HUDEP-2 (cell line): ENCODE data around the gene FGGY.
"Not testable (repeated sequence)": the region's sequence is repeated elsewhere in the genome, so short reads cannot be mapped to it uniquely, and the experiment has no call there.

Experiments used
- DNase-seq, 76 experiments: peaks; one replicate each; lab custom pipeline; 2025; ENCODE audit not compliant: unreplicated experiment in 76 of 76; lab: John Stamatoyannopoulos, UW

FGGY gene

GRCh38 chr1:59532102-59532501 is 235.2 kb downstream of the FGGY start:
- DNase-seq = no peak

DNA sequence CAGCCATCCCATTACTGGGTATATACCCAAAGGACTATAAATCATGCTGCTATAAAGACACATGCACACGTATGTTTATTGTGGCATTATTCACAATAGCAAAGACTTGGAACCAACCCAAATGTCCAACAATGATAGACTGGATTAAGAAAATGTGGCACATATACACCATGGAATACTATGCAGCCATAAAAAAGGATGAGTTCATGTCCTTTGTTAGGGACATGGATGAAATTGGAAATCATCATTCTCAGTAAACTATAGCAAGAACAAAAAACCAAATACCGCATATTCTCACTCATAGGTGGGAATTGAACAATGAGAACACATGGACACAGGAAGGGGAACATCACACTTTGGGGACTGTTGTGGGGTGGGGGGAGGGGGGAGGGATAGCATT is 241.6 kb downstream of the FGGY start:
- not testable (repeated sequence) for DNase-seq

DNA sequence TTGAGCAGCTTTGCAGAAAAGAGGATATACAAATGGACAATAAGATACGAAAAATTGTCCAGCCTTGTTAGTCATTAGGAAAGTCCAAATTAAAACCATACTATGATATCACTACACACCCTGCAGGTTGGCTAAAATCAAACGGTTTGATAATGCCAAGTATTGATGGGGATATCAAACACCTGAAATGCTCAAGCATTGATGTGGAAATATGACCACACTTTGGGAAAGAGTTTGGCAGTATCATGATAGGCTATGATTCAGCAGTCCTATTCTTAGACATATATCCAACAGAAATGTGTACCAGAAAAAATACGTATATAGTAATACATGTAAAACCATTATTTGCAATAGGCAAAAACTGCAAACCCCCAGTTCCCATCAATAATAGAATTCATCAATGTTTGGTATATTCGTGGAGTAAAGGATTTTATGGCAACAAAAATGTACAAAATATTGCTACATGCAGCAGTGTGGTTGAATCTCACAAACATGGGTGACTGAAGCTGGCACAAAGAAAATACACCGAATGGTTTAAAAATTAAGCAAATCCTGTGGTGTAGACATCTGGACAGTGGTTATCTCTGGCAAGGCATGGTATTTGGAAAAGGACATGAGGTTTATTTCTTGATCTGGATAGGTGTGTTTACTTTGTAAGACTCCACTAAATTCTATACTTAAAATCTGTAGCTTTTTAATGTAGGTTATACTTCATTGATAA is 243.2 kb downstream of the FGGY start:
- DNase-seq = no peak

DNA sequence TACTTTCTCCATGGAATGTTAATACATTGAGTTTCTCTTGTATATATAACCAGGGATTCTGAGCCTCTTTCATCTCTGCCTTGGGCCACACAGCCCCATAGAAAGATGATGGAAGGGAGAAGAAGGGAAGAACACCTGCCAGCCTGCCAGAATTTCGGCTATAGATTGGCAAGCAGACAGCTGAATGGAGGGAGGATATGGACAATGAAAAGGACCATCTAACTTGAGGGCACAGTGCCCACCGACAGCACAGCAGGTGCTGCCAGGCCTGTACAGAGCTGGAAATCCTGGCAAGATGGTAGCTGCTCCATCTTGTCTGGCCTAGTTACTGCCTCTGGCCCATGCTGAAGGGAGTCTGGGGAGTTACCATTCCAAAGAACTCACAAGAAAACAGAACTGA is 244.3 kb downstream of the FGGY start:
- DNase-seq = no peak

- DNase-seq = no peak
Observed at GRCh38 chr1:59541891-59542290, 245.0 kb downstream of the FGGY start.

GRCh38 chr1:59543211-59543668 is 246.3 kb downstream of the FGGY start:
- no peak for DNase-seq

- no peak for DNase-seq
Observed at GRCh38 chr1:59544615-59545293, 247.9 kb downstream of the FGGY start.

DNA sequence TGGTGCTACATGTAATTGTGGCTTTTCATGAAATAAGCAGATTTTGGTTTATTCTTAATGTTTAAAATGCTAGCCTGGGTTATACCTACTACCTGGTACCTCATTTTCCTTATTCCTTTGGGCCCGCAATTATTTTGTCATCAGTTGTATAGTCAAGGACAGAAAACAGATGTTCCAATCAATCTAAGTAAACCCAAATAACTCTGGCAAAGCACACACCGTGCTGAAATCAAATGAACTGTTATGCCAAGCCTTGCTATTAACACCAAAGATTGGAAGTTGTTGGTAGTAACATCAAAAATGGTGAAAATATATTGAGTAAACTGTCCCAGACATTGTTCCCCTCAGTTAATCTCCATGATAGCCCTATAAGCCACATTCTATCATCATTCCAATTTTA is 248.9 kb downstream of the FGGY start:
- no peak for DNase-seq

DNA sequence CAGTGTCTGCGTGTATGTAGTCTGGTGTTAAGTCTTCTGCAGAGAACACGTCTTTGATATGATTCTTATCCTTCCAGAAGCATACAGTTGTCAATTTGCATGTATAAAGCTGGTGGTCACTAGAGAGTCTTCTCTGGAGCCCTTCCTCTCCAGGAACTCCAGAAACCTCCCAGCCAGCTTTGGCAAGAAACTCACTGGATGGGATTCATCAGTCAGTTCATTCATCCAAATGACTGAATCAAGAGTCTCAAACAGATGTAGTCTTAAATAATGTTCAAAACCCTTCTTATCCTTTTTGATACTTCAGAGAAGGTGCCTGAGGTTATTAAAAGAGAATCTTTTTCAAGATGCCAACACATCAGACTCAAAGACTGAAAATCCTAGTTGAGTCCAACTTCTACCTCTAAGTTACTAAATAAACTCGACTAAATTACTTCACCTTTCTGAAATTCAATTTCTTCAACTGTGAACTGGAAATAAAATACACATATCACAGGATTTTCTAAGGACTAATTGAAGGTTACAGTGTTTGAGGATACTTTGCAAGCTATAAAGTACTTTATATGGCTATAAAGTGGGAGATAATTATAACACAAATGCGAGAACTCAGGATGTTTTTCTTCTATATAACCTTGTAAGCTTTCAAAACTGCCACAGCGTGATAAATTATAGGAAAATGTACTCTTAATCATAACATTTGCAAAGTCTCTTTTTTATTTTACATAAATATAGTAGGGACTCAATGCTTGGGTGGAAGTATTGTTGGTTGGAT is 252.4 kb downstream of the FGGY start:
- DNase-seq = no peak

DNA sequence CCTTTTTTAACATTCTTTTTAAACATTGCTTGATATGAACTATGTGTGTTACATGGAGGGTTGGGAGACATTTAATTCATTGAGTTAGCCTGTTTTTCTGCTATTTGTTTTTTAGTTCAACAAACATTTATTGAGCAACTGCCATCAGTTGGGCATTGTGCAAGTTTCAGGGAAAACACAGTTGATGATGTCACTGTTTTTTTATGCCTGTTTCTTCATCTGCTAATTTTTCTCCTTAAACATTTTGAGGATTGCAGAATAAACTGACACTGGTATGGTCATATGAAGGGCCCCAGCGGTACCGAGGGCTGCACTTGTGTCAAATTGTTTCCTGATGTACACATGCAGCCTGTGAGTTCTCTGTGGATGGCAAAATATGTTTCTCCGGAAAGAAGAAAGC is 253.0 kb downstream of the FGGY start:
- no peak for DNase-seq

- DNase-seq = no peak
Observed at GRCh38 chr1:59552007-59552406, 255.1 kb downstream of the FGGY start.

GRCh38 chr1:59553371-59553770 is 256.5 kb downstream of the FGGY start:
- no peak for DNase-seq

DNA sequence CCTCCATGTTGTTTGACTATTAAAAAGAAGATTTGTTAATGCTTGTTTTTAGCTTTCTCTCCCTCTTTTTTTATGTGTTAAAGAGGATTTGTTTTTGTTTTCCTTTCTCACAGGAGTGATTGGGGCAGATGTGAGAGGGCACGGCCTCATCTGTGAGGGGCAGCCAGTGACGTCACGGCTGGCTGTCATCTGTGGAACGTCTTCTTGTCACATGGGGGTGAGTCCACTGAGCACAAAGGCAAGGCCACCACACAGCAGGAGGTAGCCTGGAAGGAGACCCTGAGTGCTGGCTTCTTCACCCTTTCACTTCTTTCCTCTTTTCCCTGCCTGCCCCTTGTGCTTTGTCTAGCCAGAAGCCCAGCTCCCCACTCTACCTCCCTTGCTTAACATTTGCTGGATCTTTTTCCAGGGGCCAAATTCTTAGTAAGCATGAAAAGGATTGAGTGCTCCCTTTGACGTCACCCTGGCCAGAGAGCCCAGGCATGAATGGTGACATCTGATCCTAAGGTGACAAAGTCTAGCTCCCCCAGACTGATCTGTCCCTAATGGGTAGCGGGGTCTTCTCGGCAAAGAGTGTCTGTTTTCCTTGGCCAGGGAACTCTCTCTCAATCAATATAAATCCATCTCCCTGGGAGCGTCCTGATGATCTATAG is 257.2 kb downstream of the FGGY start:
- DNase-seq = no peak

GRCh38 chr1:59554752-59555151 is 257.9 kb downstream of the FGGY start:
- no peak for DNase-seq

- no peak for DNase-seq
Observed at GRCh38 chr1:59556398-59556797, 259.5 kb downstream of the FGGY start.

- no peak for DNase-seq
Observed at GRCh38 chr1:59556802-59557548, 260.1 kb downstream of the FGGY start.

GRCh38 chr1:59557549-59557885 is 260.6 kb downstream of the FGGY start:
- no peak for DNase-seq

- DNase-seq = not testable (repeated sequence)
Observed at GRCh38 chr1:59558580-59558979, 261.7 kb downstream of the FGGY start.

DNA sequence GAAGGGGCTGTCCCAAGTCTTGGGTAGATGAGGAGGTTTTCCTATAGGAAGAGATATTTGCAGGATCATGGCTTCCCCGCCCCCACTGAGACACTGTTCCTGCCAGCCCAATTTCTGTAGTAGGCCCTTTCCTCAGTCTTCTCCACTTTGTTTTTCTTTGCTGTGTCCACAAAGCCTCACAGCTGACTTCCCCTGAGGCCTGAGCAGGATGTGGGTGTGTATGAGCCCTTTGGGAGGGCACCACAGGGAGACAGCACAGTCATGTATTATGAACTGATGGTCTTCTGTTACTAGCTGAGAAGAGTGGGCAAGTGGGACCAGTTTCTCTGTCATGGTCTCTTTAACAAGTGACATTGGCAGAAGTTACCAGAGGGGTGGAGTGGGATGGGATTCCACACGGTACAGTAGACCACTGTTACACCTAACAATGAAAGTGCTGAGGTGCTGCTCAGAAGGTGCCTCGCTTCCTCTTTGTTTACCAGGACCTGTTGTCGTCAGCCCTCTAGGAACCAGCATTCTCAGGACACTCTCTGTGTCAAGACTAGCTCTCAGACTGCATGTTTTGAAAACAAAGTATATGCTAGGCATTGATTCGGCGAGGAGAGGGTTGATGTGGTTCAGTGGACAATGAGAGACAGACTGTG is 264.0 kb downstream of the FGGY start:
- no peak for DNase-seq

DNA sequence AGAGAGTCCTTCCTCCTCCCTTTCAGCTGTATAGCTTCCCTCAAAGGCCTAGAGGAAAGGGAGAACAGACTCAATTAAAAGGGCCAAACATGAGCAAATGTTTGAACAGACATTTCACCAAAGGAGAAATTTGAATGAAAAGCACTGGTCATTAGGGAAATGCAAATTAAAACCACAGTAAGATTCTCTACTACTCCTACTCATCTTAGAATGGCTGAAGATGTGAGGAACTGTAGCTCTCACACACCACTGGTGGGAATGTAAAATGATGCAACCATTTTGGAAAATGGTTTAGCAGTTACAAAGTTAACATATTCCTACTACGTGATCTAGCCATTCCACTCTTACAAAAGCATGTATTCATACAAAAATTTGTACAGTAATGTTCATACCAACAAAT is 264.9 kb downstream of the FGGY start:
- DNase-seq = no peak
